Hematopoietic multipotent progenitor cell (in vitro differentiated cells): Measurements from ENCODE around the gene UBE2E1. TPM values are rescaled to one million over a fixed set of nuclear protein-coding genes. Genes with fewer than 3 reads are reported as not detected.

Experiments used
- DNase-seq, 3 donors: peaks; one replicate each; pipeline ENCODE4 v3.0.0-alpha.2; 2011 to 2015; ENCODE audit warnings: low read depth in 2 of 3, low spot score in 2 of 3
- total RNA-seq: library from RNA; depleted of rRNA; stranded (reverse); fragments of >200 nt; gene quantifications from one replicate; pipeline ENCODE4 v1.2.3, GENCODE V29; 2012

The UBE2E1 gene
- total RNA-seq, 1 donor = 44.2 TPM

DNA sequence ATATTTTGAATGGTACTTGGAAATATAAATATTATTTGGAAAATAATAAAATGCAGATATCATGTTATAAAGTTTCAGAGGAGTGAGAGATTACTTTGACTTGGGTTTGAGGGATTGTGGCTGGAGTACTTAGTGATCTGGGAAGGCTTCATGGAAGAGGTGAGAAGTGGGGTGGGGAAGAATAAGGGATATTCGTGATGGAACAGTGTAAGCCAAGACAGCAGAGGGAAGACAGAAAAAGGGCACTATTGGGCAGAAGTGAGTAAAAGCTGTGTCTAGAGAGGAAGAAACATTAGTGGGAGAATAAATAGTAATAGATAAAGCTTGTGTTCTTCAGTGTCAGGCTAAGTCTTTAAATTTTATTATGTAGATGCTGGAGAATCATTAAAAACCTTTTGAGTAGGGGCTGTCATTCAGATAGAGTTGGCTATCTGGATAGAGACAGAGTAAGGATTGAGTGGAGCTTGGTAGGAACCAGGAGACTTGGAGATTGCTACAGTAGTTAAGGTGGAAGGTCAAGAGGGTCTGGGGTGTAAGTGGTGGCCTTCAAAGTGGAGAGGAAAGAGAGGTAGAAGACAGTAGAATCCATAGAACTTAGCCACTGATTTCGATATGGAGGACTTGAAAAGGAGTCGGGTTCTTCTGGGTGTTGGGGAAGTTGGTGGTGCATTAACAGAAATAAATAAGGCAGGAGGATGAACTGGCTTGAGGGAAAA is 11.9 kb downstream of the UBE2E1 start:
- no peak for DNase-seq

DNA sequence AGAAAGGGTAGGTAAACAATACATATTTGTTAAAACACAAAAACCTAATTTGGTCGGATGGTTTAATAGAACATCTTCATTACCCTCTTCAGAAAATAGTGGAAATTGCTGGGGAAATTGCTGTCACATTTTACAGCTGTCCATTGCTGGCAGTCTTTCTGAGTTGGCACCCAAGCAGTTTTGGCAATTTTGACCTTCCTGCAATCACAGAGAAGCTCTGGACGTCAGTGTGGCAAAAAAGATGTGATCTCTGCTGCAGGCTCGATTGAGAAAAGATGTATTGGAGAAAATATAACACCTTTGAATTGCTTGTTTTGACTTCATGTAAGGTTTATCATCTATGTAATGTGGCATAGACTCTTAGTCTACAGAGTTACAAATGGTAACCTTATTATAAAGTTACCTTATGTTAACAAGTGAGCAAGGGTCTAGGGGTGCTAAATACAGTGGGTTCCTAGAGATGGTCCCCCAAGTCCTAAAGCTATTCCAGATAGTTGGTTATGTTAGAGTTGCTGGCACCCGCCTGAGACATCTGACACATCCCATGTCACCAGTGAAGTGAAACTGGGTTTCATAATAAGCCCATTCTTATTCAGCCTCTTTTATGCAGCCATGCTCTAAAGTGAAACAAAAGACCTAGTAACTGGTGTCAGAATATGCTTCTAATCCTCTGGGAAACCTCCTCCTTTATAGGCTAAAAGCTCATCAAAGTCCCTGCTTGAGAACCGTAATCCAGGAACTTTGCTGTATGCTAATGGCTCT is 14.0 kb downstream of the UBE2E1 start:
- DNase-seq = no peak

DNA sequence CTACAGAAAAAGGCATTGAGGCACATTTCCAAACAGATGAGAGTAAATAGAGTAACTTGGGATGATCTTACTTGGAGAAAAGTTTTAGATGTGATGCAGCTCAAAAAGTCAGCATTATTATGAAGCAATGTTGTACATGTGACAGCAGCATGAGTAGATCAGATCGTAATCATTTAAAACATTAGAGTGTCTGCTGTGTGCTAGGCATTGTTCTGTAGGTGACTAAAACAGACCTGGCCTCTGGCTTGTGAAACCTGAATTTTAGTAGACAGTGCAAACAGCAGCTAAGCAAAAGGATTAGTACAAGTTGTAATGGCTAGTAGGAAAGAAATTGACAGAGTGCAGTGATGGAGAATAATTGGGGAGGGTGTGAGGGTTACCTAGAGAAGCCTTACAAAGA is 15.1 kb downstream of the UBE2E1 start:
- no peak for DNase-seq

DNA sequence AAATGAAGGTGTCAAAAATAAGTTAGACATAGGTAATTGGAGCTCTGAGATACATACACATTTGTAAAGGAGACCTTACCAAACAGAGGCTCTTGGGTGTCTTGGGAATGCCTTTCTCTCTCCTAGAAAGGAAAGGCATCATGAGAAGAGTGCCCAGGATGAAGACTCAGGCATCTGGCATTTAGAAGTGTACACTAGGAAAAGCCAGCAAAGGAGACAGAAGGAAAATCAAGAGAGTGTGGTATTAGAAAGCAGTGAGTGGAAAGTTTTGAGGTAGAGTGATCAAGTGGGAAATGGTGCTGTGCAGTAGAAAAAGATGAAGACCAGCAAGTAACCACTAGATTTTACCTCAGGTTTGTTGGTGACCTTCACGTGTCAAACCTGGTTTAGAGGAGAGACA is 16.1 kb downstream of the UBE2E1 start:
- DNase-seq = no peak

DNA sequence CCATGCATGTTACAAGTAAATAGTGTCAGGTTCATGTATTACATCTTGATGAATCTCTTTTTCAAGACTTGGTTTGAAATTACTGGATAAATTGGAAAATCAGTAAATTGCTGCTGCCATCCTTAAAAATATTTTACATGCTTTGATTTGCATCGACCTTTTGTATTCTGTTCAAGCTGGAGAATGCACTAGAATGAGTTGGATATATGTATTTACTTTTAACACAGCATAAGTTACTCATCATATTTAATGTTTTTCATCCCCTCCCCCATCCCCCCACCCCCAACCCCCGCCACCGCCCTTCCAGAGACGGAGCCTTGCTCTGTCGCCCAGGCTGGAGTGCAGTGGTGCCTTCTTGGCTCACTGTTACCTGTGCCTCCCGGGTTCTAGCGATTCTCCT is 16.8 kb downstream of the UBE2E1 start:
- no peak for DNase-seq

DNA sequence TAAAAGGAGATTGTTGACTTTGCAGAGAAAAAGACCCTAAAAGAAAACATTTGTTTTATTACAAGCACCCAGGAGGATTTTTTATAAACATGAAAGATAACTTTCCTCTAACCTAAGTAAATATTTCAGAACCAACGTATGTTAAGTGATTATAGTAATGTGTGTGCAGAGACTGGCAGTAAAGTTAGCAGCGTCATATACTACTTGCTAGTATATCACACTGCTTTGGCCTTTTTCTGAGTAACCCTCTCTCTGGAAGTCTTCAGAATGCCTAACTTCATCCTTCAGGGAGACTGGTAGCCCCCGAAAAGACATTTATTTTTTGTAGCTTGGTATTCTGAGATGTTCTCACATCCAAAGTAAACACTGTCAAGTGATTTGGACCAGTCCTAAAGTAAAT is 17.9 kb downstream of the UBE2E1 start:
- DNase-seq = no peak

DNA sequence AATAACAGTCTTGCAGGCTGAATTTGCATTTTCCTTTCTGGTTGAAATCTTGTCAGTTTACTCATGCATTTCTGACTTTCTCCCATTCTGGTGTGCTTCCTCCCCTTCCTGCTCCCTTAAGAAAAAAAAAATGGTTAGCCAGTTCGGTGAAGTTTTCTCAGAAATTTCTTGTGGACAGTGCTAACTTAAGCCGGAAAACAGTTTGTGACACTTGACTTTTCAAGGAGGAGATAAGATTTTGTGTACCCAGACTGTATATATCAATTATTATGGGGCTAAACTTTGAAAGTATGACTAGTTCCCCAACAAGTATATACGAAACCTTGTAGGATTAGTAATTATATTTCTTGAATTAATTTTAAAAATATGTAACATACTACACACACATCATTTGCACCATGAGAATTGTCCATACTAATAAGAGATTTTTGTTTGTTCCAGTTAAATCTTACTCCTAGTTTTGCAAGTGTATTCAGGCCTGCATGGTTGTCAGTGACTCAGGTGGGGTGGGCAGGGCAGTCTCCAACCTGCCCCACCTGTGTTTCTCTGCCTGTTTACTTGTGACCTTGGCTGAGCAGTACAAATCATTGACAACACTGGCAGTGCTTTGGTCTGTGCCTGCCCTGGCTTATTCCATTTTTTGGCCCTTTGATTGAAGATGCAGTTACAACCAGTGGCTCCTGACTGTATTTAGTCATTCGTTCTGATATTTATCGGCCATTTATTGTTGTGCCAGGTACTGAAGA is 19.1 kb downstream of the UBE2E1 start:
- DNase-seq = no peak

DNA sequence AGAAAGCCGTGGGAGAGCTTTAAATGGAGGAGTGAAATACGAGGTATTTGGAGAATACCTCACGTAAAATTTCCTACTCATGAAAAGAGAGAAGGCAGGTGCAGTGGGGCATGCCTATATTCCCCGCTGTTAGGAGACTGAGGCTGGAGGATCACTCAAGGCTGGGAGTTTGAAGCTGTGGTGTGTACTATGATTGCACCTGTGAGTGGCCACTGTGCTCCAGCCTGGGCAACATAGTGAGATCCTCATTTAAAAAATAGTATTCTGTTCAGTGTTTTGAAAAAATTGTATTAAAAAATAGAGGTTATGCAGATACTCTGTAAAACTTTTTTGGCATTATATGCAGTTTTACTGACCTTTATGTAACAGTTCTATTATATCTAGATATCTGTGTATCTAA is 20.0 kb downstream of the UBE2E1 start:
- no peak for DNase-seq

DNA sequence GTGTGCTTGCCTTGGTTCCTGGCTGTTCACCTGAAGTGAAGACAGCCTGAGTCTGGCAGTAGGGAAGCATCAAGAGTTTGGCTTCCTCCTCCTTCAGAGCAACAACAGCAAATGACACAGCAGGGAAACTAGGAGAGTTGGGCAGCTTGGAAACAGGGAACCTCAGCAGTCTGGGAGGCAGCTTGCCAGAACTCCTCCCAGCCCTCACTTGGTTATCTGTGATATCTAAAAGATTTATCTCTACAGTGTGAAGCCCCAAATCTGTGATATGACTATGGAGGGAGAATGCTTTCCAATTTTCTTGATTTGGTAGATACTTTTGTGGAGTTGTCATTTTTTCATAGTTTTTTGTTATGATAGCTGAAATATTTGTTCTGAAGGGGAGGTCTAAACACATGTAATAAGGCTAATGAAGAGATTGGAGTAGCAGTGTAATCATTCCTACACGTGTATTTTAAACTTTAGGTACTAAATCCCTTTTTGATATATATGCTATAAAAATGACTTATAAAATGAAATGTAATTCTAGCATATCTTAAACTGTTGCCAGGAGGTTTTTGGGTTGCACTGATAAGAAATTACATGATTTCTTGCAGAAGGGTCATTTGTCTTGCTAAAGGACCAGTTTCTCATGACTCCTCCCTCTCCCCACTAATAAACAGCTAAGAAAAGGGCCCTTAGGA is 20.8 kb downstream of the UBE2E1 start:
- DNase-seq = no peak

DNA sequence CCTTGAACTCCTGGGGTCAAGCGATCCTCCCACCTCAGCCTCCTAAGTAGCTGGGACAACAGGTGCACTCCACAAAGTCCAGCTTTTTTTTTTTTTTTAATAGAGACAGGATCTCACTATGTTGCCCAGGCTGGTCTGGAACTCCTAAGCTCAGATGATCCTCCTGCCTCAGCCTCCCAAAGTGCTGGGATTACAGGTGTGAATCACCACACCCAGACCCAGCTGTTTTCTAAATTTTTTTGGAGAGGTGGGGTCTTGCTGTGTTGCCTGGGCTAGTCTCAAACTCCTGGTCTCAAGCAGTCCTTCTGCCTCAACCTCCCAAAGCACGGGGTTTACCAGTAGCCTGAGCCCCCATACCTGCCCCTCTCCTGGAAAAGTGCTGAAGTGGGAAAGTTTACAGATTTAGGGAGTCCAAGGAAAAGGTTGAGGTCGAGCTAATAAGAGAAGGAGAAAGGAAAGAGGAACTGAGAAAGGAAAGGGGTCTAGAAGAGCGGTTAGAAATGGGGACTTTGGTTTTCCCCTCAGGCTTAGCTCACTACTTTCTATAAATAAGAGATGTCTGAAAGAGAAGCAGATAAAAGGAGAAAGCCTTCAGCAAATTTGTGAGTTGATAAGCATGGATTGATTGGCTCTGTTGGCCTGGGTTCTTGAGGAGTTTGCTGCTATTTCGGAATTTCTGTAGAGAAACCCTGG is 23.6 kb downstream of the UBE2E1 start:
- DNase-seq = peak in 1 of 3 donors; percentile 43

DNA sequence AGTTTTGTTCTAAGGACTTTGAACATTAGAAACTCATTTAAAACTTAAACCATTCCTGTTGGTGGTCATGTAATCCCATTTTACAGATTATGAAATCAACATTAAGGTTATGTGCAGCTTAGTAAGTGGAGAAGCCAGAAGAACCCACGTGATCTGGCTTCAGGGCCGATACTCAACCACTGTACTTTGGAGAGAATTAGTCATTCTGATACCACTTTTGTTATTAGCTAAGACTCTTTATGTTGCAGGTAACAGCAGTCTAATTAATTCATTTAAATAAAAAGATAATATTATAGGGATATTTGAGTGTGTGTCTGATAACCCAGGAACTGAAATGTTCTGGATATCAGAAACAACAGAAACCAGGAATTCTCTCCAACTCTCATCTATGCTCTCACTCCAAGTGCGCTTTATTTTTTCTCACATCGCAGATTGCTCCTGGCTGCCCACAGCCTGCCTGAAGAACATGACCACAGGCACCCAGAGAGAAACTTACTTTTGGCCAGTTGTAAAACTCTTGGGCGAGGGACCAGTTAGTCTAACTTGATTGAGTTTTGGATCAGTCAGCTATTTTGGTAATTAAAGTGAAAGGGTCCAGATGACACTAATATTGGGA is 25.2 kb downstream of the UBE2E1 start:
- DNase-seq = no peak

DNA sequence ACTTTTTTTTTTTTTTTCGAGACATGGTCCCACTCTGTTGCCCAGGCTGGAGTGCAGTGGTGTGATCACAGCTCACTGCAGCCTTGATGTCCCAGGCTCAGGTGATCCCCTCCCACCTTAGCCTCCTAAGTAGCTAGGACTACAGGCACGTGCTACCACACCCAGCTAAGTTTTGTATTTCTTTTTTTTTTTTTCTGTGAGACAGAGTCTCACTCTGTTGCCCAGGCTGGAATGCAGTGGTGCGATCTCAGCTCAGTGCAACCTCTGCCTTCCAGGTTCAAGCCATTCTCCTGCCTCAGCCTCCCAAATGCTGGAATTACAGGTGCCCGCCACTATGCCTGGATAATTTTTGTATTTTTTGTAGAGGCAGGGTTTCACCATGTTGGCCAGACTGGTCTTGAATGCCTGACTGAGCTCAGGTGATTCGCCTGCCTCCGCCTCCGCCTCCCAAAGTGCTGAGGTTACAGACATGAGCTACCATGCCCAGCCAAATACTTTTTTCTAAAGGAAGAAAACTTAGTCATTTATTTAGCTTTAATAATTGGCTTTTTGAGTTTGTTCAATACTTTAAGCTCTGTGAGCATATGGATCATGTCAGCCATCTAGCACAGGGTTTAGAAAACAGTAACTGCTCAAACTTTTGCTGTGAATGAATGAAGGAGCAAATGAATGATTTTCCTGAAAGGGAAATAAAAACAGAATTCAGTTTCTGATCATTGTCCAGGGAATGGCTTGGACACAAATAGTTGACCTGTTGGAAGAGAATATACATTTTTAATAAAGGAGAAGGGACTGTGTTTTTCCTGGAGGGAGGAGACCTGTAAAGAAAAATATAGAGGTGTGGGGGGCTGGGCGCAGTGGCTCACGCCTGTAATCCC is 26.0 kb downstream of the UBE2E1 start:
- no peak for DNase-seq

DNA sequence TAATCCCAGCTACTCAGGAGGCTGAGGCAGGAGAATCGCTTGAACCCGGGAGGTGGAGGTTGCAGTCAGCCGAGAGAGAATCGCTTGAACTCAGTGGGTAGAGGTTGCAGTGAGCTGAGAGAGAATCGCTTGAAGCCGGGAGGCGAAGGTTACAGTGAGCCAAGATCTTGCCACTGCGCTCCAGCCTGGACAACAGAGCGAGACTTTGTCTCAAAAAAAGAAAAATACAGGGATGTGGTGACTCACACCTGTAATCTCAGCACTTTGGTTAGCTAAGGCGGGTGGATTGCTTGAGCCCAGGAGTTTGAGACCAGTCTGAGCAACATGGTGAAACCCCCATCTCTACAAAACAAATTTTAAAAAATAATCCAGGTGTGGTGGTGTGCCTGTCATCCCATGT is 26.8 kb downstream of the UBE2E1 start:
- DNase-seq = no peak

DNA sequence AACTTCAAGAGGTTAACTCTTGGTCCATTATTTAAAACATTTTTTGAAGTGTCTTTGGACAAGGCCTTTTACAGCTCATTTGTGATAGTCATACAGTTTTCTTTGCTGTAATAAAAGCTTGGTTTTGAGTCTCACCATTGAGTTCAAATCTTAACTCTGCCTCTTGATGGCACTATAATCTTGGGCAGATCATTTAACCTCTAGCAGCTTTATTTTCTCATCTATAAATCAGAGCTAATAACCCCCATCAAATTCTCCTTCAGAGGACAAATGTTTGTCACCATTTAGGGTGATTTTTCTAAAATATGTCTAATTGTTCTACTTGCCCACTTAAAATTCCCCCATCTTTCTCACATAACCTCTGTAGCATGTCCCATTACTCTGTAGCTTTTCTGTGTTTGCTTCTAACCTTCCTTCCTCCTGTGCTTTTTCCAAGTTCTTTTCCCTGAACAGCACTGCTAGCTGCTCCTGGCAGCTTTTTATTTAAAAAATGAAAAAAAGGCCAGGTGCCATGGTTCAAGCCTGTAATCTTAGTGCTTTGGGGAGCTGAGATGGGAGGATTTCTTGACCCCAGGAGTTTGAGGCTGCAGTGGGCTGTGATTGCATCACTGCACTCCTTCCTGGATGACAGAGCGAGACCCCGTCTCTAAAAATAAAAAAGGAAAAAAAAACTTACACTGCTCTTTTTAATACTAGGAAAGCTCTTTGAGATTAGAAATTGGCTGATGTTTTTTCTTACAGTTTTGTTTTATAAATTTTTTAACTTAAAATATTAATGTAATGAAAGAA is 28.5 kb downstream of the UBE2E1 start:
- peak in 2 of 3 donors; percentile 32 to 47 for DNase-seq

DNA sequence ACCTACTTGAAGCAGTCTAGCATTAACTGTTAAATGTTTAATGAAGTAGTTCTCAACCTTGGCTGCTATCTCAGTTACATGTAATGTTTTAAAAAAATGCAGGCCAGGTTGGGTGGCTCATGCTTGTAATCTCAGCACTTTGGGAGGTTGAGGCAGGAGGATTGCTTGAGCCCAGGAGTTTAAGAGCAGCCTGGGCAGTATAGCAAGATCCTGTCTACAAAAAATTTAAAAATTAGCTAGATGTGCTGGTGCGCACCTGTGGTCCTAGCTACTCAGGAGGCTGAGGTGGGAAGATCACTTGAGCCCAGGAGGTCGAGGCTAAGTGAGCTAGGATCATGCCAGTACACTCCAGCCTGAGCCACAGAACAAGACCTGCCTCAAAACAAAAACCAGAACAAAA is 29.3 kb downstream of the UBE2E1 start:
- DNase-seq = no peak

DNA sequence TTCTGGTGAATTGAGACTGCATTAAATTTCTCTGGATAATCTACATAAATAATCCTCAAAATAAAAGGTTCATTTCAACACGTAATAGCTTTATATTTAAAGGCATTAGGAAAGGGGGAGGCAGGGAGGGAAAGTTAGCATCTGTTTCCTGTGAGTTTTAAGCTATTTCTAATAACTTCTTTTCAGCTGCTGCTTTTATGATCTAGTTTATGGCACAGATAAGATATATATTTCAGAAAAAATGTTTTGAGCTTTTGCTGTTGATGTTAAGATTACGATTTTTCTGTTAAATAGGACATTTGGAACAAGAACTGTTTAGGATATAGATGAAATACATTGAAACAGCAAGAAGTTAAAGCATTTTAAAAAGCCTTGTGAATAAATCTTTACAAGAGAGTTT is 30.0 kb downstream of the UBE2E1 start:
- peak in 1 of 3 donors; percentile 57 for DNase-seq

DNA sequence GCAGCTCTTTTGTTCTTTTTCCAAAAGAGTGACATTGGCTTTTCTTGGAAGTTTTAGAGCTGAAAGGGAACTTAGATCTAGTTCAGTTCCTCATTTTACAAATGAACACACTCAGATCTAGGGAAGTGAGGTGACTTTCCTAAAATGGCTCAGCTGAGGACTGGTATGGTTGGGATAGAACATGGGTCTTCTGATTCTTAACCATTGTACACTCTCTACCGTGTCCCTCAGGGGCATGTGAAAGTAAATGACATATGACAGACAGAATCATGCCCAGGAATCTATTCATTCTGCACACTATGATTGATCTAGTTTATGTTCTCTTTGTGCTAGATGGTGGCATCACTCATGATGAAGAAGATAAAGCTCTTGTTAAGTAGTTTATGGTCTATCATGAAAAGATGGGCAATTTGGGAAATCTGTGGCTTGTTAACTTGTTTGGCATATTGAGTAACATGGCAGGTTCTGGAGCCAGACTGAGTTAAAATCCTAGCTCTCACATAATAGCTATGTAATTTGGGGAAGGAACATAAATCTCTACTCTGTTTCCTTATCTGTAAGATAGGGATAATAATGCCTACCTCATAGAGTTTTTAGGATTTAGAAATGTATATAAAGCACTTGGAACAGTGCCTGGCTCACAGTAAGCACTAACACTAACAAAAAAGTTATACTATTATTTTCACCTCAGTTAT is 30.9 kb downstream of the UBE2E1 start:
- DNase-seq = peak in 1 of 3 donors; percentile 18

DNA sequence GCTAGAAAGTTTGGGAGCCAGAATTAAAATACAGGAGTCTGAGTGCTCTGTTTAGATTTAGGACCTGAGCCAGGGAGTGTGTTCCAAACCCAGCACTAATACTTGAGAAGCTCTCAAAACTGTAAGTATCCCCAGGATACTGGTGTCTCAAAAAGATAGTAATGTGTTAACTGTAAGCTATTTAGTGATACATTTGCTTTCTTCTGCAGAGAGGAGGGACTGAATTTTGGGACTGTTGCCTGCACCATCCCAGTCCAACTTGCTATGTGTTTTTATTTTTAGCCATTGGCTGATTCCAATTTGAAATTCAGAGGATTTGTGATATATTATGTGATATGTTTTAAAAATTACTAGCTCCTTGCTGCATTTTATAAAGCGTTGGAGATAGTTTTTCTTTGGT is 31.5 kb downstream of the UBE2E1 start:
- DNase-seq = no peak
